NCI-H510A (cell line): Measurements from ENCODE around the gene RHBG.
"Not testable (repeated sequence)": the region's sequence is repeated elsewhere in the genome, so short reads cannot be mapped to it uniquely, and the experiment has no call there.

Source experiments
- DNase-seq: peaks from one replicate; lab custom pipeline; 2025; lab: John Stamatoyannopoulos, UW

RHBG gene

DNA sequence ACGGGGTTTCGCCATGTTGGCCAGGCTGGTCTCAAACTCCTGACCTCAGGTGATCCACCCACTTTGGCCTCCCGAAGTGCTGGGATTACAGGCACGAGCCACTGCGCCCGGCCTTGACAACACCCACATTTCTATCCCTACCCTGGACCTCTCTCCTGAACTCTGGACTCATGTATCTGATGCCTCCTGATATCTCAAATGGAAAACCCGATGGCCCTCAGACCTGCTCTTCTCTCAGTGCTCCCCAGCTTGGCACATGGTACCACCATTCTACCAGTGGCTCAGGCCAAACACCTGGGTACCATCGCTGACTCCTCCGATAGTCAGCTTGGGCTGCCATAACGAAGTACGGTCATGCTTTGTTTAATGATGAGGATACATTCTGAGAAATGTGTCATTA lies 8.5 kb upstream of the RHBG start:
- DNase-seq, result no peak

DNA sequence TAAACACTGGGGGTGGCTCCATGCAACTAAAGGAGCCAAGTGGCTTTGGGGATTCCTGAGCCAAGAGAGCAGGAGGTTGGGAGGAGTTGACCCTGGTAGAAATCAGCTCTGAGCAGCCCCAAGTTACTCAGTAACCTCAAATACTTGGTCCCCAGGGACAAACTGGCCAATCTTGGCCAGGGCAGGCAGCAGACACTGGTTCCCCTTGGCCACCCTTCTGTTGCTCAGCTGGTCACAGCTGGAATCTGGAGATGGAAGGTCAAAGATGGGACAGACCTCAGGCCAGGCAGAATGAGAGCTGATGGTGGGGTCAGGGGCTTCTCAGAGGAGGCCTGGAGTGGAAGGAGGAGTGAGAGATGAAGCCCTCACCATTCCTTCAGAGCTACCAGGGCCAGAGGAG lies 3.3 kb upstream of the RHBG start:
- DNase-seq, result no peak

DNA sequence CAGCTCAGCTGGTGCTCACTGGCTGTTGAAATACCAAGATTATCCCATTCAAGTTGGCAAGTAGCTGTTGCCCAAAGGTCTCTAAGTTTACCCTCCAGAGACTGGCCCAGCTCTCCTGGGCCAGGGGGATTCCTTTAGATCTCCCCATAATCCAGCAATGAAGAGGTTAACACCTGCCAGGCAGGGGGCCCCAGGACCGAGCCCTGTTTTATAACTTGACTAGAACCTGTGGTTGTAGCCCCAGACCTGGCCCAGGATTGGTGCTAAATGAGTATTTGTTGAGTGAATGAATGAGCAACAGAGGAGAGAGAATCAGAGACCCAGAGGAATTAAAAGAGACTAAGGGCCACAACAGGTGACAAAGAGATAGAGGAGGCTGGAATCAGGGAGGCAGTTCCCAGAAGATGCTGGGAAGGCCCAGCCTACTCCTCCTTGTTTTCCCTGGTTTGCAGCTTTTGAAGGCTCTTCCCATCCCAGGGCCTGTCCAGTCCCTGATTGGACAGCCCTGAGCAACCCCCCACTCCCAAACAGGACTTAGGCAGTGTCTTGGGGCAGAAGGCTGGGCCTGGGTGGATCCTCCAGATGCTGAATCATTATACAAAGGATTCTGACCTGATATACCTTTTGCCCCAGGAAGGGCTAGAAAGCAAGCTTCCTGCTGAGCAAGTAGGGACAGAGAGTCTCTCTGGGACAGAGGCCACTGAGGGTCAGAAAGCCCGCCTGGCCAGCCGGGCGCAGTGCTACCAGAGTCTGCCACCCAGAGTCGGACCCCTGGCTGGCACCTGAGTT lies 2.4 kb upstream of the RHBG start:
- no peak for DNase-seq

GRCh38 chr1:156367383-156368156 lies 1.4 kb upstream of the RHBG start:
- DNase-seq, result no peak

DNA sequence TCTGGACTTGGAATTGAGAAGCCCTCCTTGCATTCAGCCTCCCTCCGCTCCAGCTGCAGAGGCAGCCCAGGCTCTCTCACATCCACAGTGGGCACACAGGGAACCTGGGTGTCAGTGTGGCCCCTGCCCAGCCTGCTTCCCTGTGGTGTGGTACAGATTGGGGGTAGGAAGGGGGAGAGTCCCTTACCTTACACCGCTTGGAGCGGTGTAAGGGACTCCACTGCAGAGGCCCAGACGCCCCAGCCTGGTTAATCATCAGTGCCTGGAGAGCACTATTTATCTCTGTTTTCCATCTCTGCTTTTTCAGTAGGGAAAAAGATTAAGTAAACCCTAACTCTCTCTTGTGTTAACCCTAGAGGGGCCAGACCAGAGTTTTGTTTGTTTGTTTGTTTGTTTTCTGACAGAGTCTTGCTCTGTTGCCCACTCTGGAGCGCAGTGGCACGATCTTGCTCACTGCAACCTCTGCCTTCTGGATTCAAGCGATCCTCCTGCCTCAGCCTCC lies 803 bp upstream of the RHBG start:
- no peak for DNase-seq

- DNase-seq, result not testable (repeated sequence)
Observed at GRCh38 chr1:156369685-156370286, 775 bp downstream of the RHBG start.

- DNase-seq, result no peak
Observed at GRCh38 chr1:156371553-156372264, 2.7 kb downstream of the RHBG start.

- DNase-seq, result no peak
Observed at GRCh38 chr1:156372265-156372586, 3.2 kb downstream of the RHBG start.

DNA sequence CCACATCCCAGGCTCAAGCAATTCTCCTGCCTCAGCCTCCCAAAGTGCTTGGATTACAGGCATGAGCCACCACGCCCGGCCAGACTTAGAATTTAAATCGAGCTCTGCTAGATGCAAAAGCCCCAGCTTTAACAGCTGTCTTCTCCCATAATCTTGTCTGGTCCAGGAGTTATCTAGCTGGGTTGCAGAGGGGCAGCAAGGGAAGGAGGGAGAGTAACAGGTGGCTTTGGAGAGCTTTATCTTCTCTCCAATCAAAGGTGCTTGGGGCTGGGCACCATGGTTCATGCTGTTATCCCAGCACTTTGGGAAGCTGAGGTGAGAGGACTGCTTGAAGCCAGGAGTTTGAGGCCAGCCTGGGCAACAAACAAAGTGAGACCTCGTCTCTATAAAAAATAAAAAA lies 3.9 kb downstream of the RHBG start:
- DNase-seq, result no peak

DNA sequence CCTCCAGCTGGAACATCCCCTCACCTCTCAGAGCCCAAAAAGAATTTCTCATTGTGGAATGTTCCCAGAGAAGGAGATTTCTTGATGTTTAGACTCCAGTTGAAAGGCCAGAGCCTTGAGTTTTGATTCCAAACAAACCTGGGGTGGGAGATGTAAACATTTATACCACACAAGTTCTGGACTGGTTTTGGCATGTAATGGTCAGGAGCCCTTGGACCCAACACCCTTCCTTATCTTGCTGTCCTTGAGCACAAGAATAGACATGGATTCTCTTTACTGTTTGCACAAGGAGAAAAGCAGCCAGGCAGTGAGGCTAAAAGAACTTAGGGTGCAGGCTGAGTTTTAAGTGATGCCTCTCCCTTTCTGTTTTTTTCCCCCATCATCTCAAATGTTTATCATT lies 4.5 kb downstream of the RHBG start:
- DNase-seq, result no peak

DNA sequence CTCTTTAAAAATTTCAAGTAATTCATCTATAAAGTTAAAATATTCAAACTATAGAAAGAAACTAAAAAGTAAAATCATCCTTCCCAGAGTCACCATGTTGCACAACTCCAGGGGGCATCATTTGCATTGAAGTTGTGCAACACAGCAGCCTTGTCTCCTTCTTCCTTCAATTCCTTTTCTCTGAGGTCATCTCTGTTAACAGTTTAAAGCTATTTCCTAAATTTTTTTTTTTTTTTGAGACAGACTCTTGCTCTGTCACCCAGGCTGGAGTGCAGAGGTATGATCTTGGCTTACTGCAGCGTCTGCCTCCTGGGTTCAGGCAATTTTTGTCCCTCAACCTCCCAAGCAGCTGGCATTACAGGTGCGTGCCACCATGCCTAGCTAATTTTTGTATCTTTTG lies 7.1 kb downstream of the RHBG start:
- no peak for DNase-seq

- no peak for DNase-seq
Observed at GRCh38 chr1:156376958-156377919, 8.2 kb downstream of the RHBG start.

DNA sequence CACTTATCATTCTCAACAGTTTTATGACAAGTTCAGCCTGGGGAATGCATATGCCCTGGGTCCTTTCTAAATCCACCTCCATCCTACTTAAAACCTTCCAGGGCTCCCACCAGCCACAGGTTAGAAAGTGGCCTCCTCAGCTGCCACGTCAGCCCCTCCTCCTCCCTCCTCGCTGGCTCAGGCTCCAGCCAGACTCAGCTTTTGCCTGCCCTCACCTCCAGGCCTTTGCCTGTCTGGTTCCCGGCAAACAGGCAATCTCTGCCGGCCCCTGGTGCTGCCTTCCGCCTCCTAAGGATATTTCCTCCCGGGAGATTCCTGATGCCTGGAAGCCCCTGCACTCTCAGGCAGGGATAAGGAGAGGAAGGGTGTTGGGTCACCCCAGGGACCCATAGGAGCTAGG lies 9.5 kb downstream of the RHBG start:
- DNase-seq, result no peak

- no peak for DNase-seq
Observed at GRCh38 chr1:156379420-156380165, 10.6 kb downstream of the RHBG start.

GRCh38 chr1:156382561-156382960 lies 13.6 kb downstream of the RHBG start:
- no peak for DNase-seq

GRCh38 chr1:156383023-156383422 lies 14.0 kb downstream of the RHBG start:
- DNase-seq, result peak; percentile 72

DNA sequence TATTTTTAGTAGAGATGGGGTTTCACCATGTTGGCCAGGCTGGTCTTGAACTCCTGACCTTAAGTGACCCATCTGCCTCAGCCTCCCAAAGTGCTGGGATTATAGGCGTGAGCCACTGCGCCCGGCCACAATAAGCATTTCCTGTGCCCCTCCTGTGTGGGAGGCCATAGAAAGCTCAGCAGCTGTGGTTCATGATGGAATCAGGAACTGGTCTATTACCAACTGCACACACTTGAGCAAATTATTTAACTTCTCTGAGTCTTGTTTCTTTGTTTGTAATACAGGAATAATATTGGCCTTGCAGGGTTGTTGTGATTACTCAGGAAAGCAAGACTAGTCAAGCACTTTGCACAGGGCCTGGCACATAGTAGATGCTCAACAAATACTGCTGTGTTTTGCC lies 15.0 kb downstream of the RHBG start:
- no peak for DNase-seq

DNA sequence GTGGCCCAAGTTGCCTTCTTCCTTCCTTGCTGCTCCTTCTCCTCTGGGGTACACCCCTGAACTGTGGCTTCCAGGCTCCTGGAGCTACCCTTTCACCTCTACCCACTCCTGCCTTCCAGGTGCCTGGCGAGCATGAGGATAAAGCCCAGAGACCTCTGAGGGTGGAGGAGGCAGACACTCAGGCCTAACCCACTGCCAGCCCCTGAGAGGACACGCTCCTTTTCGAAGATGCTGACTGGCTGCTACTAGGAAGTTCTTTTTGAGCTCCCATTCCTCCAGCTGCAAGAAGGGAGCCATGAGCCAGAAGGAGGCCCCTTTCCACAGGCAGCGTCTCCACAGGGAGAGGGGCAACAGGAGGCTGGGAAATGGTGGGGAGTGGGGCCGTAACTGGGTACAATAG lies 15.6 kb downstream of the RHBG start:
- no peak for DNase-seq

DNA sequence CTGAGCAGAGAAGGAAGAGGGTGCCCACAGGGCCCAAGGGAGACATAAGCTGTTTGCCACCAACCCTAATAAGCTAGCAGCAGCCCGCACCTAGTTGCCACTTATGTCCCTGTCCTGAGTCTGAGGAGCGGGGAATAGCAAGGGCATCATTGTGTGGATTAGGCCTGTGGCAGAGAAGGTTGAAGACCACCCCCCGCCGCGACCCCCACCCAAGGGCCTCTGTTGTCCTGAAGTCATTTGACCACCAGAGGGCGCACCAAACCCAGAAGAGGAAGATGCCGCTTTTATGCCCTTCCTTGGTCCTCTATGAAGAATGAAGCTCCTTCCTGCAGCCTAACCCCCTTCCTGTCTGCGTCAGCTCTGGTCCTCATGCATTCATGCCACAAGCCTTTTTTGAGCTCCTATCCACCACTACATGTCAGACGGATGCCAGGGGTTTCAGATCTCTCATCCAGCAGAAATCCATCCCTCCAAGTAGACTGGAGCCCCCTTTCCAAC lies 16.6 kb downstream of the RHBG start:
- peak; percentile 43 for DNase-seq
